Measurements from ENCODE around the gene MACROD2.

MACROD2 gene

GRCh38 chr20:14583413-14583812 lies 588.1 kb downstream of the MACROD2 start:
- Histone ChIP-seq H3K27me3 (replicated peaks; ENCODE audit: control insufficient read depth, insufficient read depth, low read length) (no peaks in the 10 kb centered on the region), H3K4me3 (replicated peaks; ENCODE audit: low read depth, low read length) (no peak overlapping the region), H3K36me3 (ENCODE audit: control insufficient read depth, insufficient read depth, low read length) (no peaks in the 10 kb centered on the region)
- no peak for TF ChIP-seq CTCF (IDR thresholded peaks at IDR 0.05; ENCODE audit: insufficient read depth, low read length, poor library complexity, severe bottlenecking)
- DNase-seq (ENCODE audit: extremely low read depth, insufficient read length): no peak

GRCh38 chr20:14589383-14589782 lies 594.1 kb downstream of the MACROD2 start:
- Histone ChIP-seq H3K27me3 (replicated peaks; ENCODE audit: control insufficient read depth, insufficient read depth, low read length) (no peaks in the 10 kb centered on the region), H3K36me3 (ENCODE audit: control insufficient read depth, insufficient read depth, low read length) (no peaks in the 10 kb centered on the region), H3K4me3 (replicated peaks; ENCODE audit: low read depth, low read length) (no peak overlapping the region)
- TF ChIP-seq CTCF (IDR thresholded peaks at IDR 0.05; ENCODE audit: insufficient read depth, low read length, poor library complexity, severe bottlenecking): no peak
- no peak for DNase-seq (ENCODE audit: extremely low read depth, insufficient read length)

GRCh38 chr20:14595051-14595450 lies 599.7 kb downstream of the MACROD2 start:
- DNase-seq (ENCODE audit: extremely low read depth, insufficient read length): no peak
- Histone ChIP-seq H3K4me3 (replicated peaks; ENCODE audit: low read depth, low read length) (no peak overlapping the region), H3K27me3 (replicated peaks; ENCODE audit: control insufficient read depth, insufficient read depth, low read length) (no peaks in the 10 kb centered on the region), H3K36me3 (ENCODE audit: control insufficient read depth, insufficient read depth, low read length) (no peaks in the 10 kb centered on the region)
- TF ChIP-seq CTCF (IDR thresholded peaks at IDR 0.05; ENCODE audit: insufficient read depth, low read length, poor library complexity, severe bottlenecking): no peak

- Histone ChIP-seq H3K27me3 (replicated peaks; ENCODE audit: control insufficient read depth, insufficient read depth, low read length) (no peaks in the 10 kb centered on the region), H3K36me3 (ENCODE audit: control insufficient read depth, insufficient read depth, low read length) (no peaks in the 10 kb centered on the region), H3K4me3 (replicated peaks; ENCODE audit: low read depth, low read length) (no peak overlapping the region)
- no peak for TF ChIP-seq CTCF (IDR thresholded peaks at IDR 0.05; ENCODE audit: insufficient read depth, low read length, poor library complexity, severe bottlenecking)
- no peak for DNase-seq (ENCODE audit: extremely low read depth, insufficient read length)
Observed at GRCh38 chr20:14597206-14597715, 601.9 kb downstream of the MACROD2 start.

GRCh38 chr20:14599613-14600012 lies 604.3 kb downstream of the MACROD2 start:
- DNase-seq (ENCODE audit: extremely low read depth, insufficient read length): no peak
- Histone ChIP-seq H3K4me3 (replicated peaks; ENCODE audit: low read depth, low read length) (no peak overlapping the region), H3K27me3 (replicated peaks; ENCODE audit: control insufficient read depth, insufficient read depth, low read length) (no peaks in the 10 kb centered on the region), H3K36me3 (ENCODE audit: control insufficient read depth, insufficient read depth, low read length) (no peaks in the 10 kb centered on the region)
- TF ChIP-seq CTCF (IDR thresholded peaks at IDR 0.05; ENCODE audit: insufficient read depth, low read length, poor library complexity, severe bottlenecking): no peak

- TF ChIP-seq CTCF (IDR thresholded peaks at IDR 0.05; ENCODE audit: insufficient read depth, low read length, poor library complexity, severe bottlenecking): no peak
- H3K36me3 ChIP-seq (ENCODE audit: control insufficient read depth, insufficient read depth, low read length): no peaks in the 10 kb centered on the region
- DNase-seq (ENCODE audit: extremely low read depth, insufficient read length): no peak
- no peaks in the 10 kb centered on the region for H3K27me3 ChIP-seq (replicated peaks; ENCODE audit: control insufficient read depth, insufficient read depth, low read length)
- no peak overlapping the region for H3K4me3 ChIP-seq (replicated peaks; ENCODE audit: low read depth, low read length)
Observed at GRCh38 chr20:14600527-14600926, 605.2 kb downstream of the MACROD2 start.

All from GM06990 (cell line).